GM23338 (cell line): ENCODE measurements around the gene HSPG2. TPM values are rescaled to one million over a fixed set of nuclear protein-coding genes. Genes with fewer than 3 reads are reported as not detected.

Source experiments
- ATAC-seq: fragments of 200-7000 bp; cut with Tn5 transposase; 3 replicates; pipeline ENCODE4 v1.9.1; 2020
- DNase-seq: peaks from one replicate; pipeline ENCODE4 v3.0.0-alpha.2; 2015; ENCODE audit warnings: low spot score
- H2AFZ ChIP-seq: fragments of 200-600 bp; sonication (generic); 2 replicates; pipeline ENCODE4 v1.8.0; 2016; ENCODE audit warnings: antibody characterized with exemption, mild to moderate bottlenecking, moderate library complexity
- H3F3A ChIP-seq: fragments of 200-600 bp; sonication (generic); replicated peaks from 2 replicates; pipeline ENCODE4 v1.8.0; 2017; ENCODE audit warnings: antibody characterized with exemption, mixed run types, low read depth
- H3K27ac ChIP-seq: fragments of 200-600 bp; sonication (generic); 2 replicates; pipeline ENCODE4 v1.6.1; 2016; ENCODE audit warnings: low read depth
- H3K27me3 ChIP-seq: fragments of 200-600 bp; sonication (generic); 2 replicates; pipeline ENCODE4 v1.8.0; 2016; ENCODE audit warnings: mild to moderate bottlenecking, mixed run types, moderate library complexity; ENCODE audit not compliant: insufficient read depth
- H3K36me3 ChIP-seq: fragments of 200-600 bp; sonication (generic); 2 replicates; pipeline ENCODE4 v1.8.0; 2016; ENCODE audit warnings: mild to moderate bottlenecking; ENCODE audit not compliant: insufficient read depth
- H3K4me1 ChIP-seq: fragments of 200-600 bp; sonication (generic); 2 replicates; pipeline ENCODE4 v1.8.0; 2016; ENCODE audit warnings: mild to moderate bottlenecking, moderate library complexity; ENCODE audit not compliant: insufficient read depth
- H3K4me2 ChIP-seq: fragments of 200-600 bp; sonication (generic); 2 replicates; pipeline ENCODE4 v1.7.1; 2017; ENCODE audit warnings: mixed run types
- H3K4me3 ChIP-seq: fragments of 200-600 bp; sonication (generic); 2 replicates; pipeline ENCODE4 v1.6.1; 2016; ENCODE audit warnings: mixed run types
- H3K79me2 ChIP-seq: fragments of 200-600 bp; sonication (generic); replicated peaks from 2 replicates; pipeline ENCODE4 v1.8.0; 2017; ENCODE audit warnings: mild to moderate bottlenecking; ENCODE audit not compliant: insufficient read depth
- H3K9me2 ChIP-seq: fragments of 200-600 bp; sonication (generic); 2 replicates; pipeline ENCODE4 v1.8.0; 2017; ENCODE audit not compliant: insufficient read depth
- H4K20me1 ChIP-seq: fragments of 200-600 bp; sonication (generic); replicated peaks from 2 replicates; pipeline ENCODE4 v1.8.0; 2017; ENCODE audit warnings: mild to moderate bottlenecking; ENCODE audit not compliant: insufficient read depth
- H3K27ac Mint-ChIP-seq: 2 replicates; pipeline ENCODE4 v1.8.0; 2020; ENCODE audit warnings: inconsistent platforms, mild to moderate bottlenecking, moderate library complexity, mixed read lengths
- H3K27me3 Mint-ChIP-seq: 3 replicates; pipeline ENCODE4 v1.8.0; 2022; ENCODE audit warnings: low read depth, mild to moderate bottlenecking, moderate library complexity, mixed read lengths, inconsistent platforms; ENCODE audit not compliant: insufficient read depth, poor library complexity
- H3K36me3 Mint-ChIP-seq: 3 replicates; pipeline ENCODE4 v1.8.0; 2021; ENCODE audit warnings: low read depth, mild to moderate bottlenecking, inconsistent platforms, moderate library complexity, mixed read lengths
- H3K4me1 Mint-ChIP-seq: 3 replicates; pipeline ENCODE4 v1.8.0; 2020; ENCODE audit warnings: mild to moderate bottlenecking, inconsistent platforms, mixed read lengths
- H3K4me3 Mint-ChIP-seq: 3 replicates; pipeline ENCODE4 v1.8.0; 2021; ENCODE audit warnings: moderate library complexity, mild to moderate bottlenecking, inconsistent platforms, mixed read lengths
- H3K9me3 Mint-ChIP-seq: 3 replicates; pipeline ENCODE4 v1.8.0; 2020; ENCODE audit warnings: moderate library complexity, mild to moderate bottlenecking, inconsistent platforms, mixed read lengths
- CTCF ChIP-seq, 2 experiments: fragments of 200-600 bp in 1 of 2; sonication (generic) in 1 of 2; conservative IDR thresholded peaks; 2 replicates each; pipeline versions ENCODE4 v1.5.1 to v1.6.1; 2016 to 2017; ENCODE audit warnings: antibody characterized with exemption in 2 of 2, low read depth in 2 of 2, mild to moderate bottlenecking in 2 of 2, moderate library complexity in 1 of 2
- ETS1 ChIP-seq: IDR thresholded peaks from 2 replicates; pipeline ENCODE4 v1.6.1; 2016; ENCODE audit warnings: antibody characterized with exemption
- EZH2 ChIP-seq: fragments of 200-600 bp; sonication (generic); IDR thresholded peaks from one replicate; pipeline ENCODE4 v1.8.0; 2017; ENCODE audit warnings: antibody characterized with exemption, mild to moderate bottlenecking, low read depth; ENCODE audit not compliant: unreplicated experiment
- EZH2phosphoT487 ChIP-seq: fragments of 200-600 bp; sonication (generic); IDR thresholded peaks from one replicate; pipeline ENCODE4 v1.8.1; 2018; ENCODE audit warnings: antibody characterized with exemption; ENCODE audit not compliant: unreplicated experiment
- NANOG ChIP-seq: IDR thresholded peaks from 2 replicates; pipeline ENCODE4 v1.6.1; 2016; ENCODE audit warnings: antibody characterized with exemption, borderline replicate concordance
- POLR2AphosphoS5 ChIP-seq: IDR thresholded peaks from 2 replicates; pipeline ENCODE4 v1.6.1; 2016; ENCODE audit warnings: antibody characterized with exemption, low read depth
- REST ChIP-seq: IDR thresholded peaks from one replicate; pipeline ENCODE4 v1.6.1; 2018; ENCODE audit warnings: antibody characterized with exemption; ENCODE audit not compliant: unreplicated experiment
- ZNF331 ChIP-seq: fragments of 250-450 bp; sonication (Bioruptor Pico); IDR thresholded peaks from 2 replicates; pipeline ENCODE4 v1.5.0; 2020; ENCODE audit warnings: low read depth, mild to moderate bottlenecking, moderate library complexity
- ZNF462 ChIP-seq: fragments of 250-450 bp; sonication (Bioruptor Pico); IDR thresholded peaks from 2 replicates; pipeline ENCODE4 v1.5.0; 2020; ENCODE audit warnings: mild to moderate bottlenecking, moderate library complexity
- polyA plus RNA-seq: library from polyadenylated mRNA; unstranded; fragments of >200 nt; fragmentation: Nextera tagmentation; extraction: Ambion mirVana; gene quantifications from 2 replicates; pipeline ENCODE4 v1.2.1, GENCODE V29; 2016
- total RNA-seq: library from RNA; depleted of rRNA; stranded (reverse); fragments of >200 nt; shearing (Covaris generic); gene quantifications from 2 replicates; pipeline ENCODE4 v1.2.3, GENCODE V29; 2014

HSPG2 gene
- total and polyA plus RNA-seq, 2 experiments from 2014 or later: 14.9 to 70.8 TPM

DNA sequence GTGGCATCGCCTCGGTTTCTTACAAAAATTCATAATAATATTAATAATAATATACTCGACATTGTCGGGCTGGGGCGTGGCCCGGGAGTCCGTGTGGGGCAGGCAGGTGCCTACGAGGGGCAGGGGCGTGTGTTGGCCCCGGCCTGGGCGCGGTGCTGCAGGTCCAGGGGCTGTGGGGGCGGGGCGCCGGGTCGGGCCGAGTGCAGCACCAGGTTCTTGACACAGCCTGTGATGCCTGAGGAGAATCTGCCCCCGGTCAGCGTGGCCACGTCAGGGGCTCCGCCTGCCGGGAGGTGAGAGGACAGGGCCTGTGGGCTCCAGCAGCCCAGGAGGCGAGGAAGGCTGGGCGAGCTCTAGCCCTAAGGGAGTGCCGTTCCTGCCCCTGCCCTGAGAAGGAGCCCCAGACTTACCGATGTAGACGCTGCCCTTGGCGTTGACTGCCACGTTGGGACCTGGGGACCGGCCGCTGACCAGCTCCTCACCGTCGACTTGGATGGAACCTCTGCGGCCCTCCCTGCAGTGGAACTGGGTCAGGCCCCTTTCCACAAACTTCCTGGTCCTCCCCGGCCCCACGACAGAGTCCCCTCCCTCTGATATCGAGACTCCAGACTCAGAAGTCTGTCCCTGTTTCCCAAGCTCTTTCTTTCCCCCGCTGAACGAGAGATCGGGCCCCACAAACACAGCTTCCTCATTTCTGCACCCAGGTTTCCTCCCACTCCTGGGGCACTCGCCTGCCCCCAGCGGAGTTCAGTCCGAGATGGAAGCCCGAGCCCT lies 113.7 kb downstream of the HSPG2 start:
- Histone ChIP-seq H3K36me3 (no peaks in the 10 kb centered on the region; the same call in 1 of the 2 replicates), H4K20me1 (no peaks in the 10 kb centered on the region; the same call in 1 of the 2 replicates), H3K9me2 (no peaks in the 10 kb centered on the region), H2AFZ (no peak overlapping the region), H3F3A (peaks cover 1% of the 10 kb centered on the region; the same call in 1 of the 2 replicates), H3K4me2 (no peak overlapping the region), H3K4me3 (no peak overlapping the region), H3K27me3 (no peaks in the 10 kb centered on the region), H3K79me2 (no peaks in the 10 kb centered on the region), H3K4me1 (peaks cover 1% of the 10 kb centered on the region; the same call in 1 of the 2 replicates), H3K27ac (no peak overlapping the region)
- ATAC-seq (no peak), DNase-seq (no peak)
- Mint-ChIP-seq H3K27ac (no peak overlapping the region), H3K9me3 (no peaks in the 10 kb centered on the region; the same call in 2 of the 3 replicates), H3K4me1 (peaks cover 10% of the 10 kb centered on the region), H3K36me3 (peaks cover 32% of the 10 kb centered on the region), H3K4me3 (no peak overlapping the region), H3K27me3 (peaks cover 4% of the 10 kb centered on the region)
- no peak for TF ChIP-seq NANOG
- TF ChIP-seq ETS1: no peak
- TF ChIP-seq ZNF331 (CRISPR knock-in tag): no peak
- no peak for TF ChIP-seq REST
- no peak for TF ChIP-seq EZH2phosphoT487
- no peak for TF ChIP-seq CTCF (conservative IDR thresholded peaks at IDR 0.05; ENCODE audit: low read depth in 2 of 2)
- TF ChIP-seq POLR2AphosphoS5: no peak
- TF ChIP-seq EZH2: no peak
- no peak for TF ChIP-seq ZNF462 (CRISPR knock-in tag)
